ENCODE measurements around the gene ARHGAP22. TPM values are rescaled to one million over a fixed set of nuclear protein-coding genes. Genes with fewer than 3 reads are reported as not detected.

The ARHGAP22 gene
- total and polyA plus RNA-seq, 2 of the 4 experiments (the other 2 are of a cell fraction): 28.3 to 30.2 TPM

- 100% methylated on average over 2 of the region's 3 CpGs; no CpG with 5 or more reads in 1 of the 2 experiments for WGBS, 2 experiments (ENCODE audit: extremely low coverage in 2 of 2, insufficient read length in 1 of 2)
- Histone ChIP-seq H3K4me1 (ENCODE audit: control insufficient read depth, insufficient read depth, low read length) (peaks cover 14% of the 10 kb centered on the region), H3K4me2 (ENCODE audit: low read depth, low read length) (no peak overlapping the region), H3K9ac (ENCODE audit: low read depth, low read length) (no peak overlapping the region), H2AFZ (replicated peaks; ENCODE audit: low read length, poor library complexity) (no peak overlapping the region), H3K56ac (ENCODE audit: extremely low read depth, insufficient read depth, low read length) (no peak overlapping the region), H3K4me3 (ENCODE audit: insufficient read depth, low read depth, low read length) (no peak overlapping the region), H3K9me3 (ENCODE audit: control insufficient read depth, insufficient read depth, low read length) (no peaks in the 10 kb centered on the region), H4K8ac (ENCODE audit: low read depth in 2 of 2, low read length in 2 of 2) (0 out of 4 replicates have a peak overlapping the region, but pooled peaks of 1 of the 2 experiments have one; percentile 21), H3K27me3 (ENCODE audit: control insufficient read depth, insufficient read depth, low read length) (no peaks in the 10 kb centered on the region), H3K18ac (ENCODE audit: low read depth, low read length) (no peak overlapping the region), H4K91ac (ENCODE audit: insufficient read depth, low read depth, low read length) (no peak overlapping the region), H3K36me3 (ENCODE audit: control insufficient read depth, insufficient read depth, low read length) (no peaks in the 10 kb centered on the region), H2AK9ac (replicated peaks; ENCODE audit: low read depth, low read length, poor library complexity) (no peak overlapping the region), H3K4ac (ENCODE audit: low read depth, low read length) (no peak overlapping the region), H2BK120ac (ENCODE audit: low read depth, low read length) (no peak overlapping the region), H2BK20ac (ENCODE audit: low read depth, low read length) (no peak overlapping the region), H2BK5ac (ENCODE audit: low read depth, low read length, poor library complexity, severe bottlenecking) (no peak overlapping the region), H4K20me1 (ENCODE audit: insufficient read depth, low read length) (peaks cover 4% of the 10 kb centered on the region), H4K5ac (ENCODE audit: low read depth, low read length) (no peak overlapping the region), H3K23ac (ENCODE audit: low read depth, low read length) (no peak overlapping the region), H3K27ac (ENCODE audit: insufficient read depth, low read length) (no peak overlapping the region), H2AK5ac (ENCODE audit: low read depth, low read length) (no peak overlapping the region), H3K79me1 (ENCODE audit: low read depth in 1 of 2, low read length in 2 of 2) (peaks cover 15 to 66% of the 10 kb centered on the region in 2 experiments), H3K9me1 (ENCODE audit: insufficient read depth, low read length) (peaks cover 12% of the 10 kb centered on the region; the same call in 1 of the 2 replicates), H2BK15ac (ENCODE audit: low read depth, low read length) (no peak overlapping the region), H3K14ac (replicated peaks; ENCODE audit: low read depth, low read length) (no peak overlapping the region)
- in situ Hi-C loops (cut with MboI; ENCODE audit: low sequenced_read_pairs) (no loop called here), dilution Hi-C loops (cut with HindIII; ENCODE audit: low sequenced_read_pairs, unreplicated experiment) (no loop called here), intact Hi-C loops (cut with micrococcal nuclease) (no loop called here)
- TF ChIP-seq, protein P1, sequence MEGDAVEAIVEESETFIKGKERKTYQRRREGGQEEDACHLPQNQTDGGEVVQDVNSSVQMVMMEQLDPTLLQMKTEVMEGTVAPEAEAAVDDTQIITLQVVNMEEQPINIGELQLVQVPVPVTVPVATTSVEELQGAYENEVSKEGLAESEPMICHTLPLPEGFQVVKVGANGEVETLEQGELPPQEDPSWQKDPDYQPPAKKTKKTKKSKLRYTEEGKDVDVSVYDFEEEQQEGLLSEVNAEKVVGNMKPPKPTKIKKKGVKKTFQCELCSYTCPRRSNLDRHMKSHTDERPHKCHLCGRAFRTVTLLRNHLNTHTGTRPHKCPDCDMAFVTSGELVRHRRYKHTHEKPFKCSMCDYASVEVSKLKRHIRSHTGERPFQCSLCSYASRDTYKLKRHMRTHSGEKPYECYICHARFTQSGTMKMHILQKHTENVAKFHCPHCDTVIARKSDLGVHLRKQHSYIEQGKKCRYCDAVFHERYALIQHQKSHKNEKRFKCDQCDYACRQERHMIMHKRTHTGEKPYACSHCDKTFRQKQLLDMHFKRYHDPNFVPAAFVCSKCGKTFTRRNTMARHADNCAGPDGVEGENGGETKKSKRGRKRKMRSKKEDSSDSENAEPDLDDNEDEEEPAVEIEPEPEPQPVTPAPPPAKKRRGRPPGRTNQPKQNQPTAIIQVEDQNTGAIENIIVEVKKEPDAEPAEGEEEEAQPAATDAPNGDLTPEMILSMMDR (conservative IDR thresholded peaks at IDR 0.05; ENCODE audit: low read depth, low read length): no peak
- TF ChIP-seq RCOR1 (IDR thresholded peaks at IDR 0.05; ENCODE audit: insufficient replicate concordance, low read length) (no peak), FOS (IDR thresholded peaks at IDR 0.05; ENCODE audit: low read depth, low read length) (no peak), MXI1 (IDR thresholded peaks at IDR 0.05; ENCODE audit: borderline replicate concordance, low read depth, low read length) (no peak), POLR2A (IDR thresholded peaks at IDR 0.05; ENCODE audit: low read depth, low read length) (no peak), CHD1 (IDR thresholded peaks at IDR 0.05; ENCODE audit: low read depth, low read length) (no peak), CEBPB (IDR thresholded peaks at IDR 0.05; ENCODE audit: low read depth, low read length) (no peak), SMC3 (IDR thresholded peaks at IDR 0.05; ENCODE audit: low read depth, low read length) (no peak), RFX5 (IDR thresholded peaks at IDR 0.05; ENCODE audit: low read depth, low read length) (no peak), BHLHE40 (IDR thresholded peaks at IDR 0.05; ENCODE audit: low read depth, low read length) (no peak), MAZ (IDR thresholded peaks at IDR 0.05; ENCODE audit: borderline replicate concordance, low read depth, low read length) (no peak), NFE2L2 (IDR thresholded peaks at IDR 0.05; ENCODE audit: low read depth, low read length) (no peak), MAFK (IDR thresholded peaks at IDR 0.05; ENCODE audit: low read depth, low read length) (no peak)
- TF ChIP-seq, protein P2, sequence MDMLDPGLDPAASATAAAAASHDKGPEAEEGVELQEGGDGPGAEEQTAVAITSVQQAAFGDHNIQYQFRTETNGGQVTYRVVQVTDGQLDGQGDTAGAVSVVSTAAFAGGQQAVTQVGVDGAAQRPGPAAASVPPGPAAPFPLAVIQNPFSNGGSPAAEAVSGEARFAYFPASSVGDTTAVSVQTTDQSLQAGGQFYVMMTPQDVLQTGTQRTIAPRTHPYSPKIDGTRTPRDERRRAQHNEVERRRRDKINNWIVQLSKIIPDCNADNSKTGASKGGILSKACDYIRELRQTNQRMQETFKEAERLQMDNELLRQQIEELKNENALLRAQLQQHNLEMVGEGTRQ (IDR thresholded peaks at IDR 0.05; ENCODE audit: low read depth, low read length): no peak
- TF ChIP-seq, protein P3, sequence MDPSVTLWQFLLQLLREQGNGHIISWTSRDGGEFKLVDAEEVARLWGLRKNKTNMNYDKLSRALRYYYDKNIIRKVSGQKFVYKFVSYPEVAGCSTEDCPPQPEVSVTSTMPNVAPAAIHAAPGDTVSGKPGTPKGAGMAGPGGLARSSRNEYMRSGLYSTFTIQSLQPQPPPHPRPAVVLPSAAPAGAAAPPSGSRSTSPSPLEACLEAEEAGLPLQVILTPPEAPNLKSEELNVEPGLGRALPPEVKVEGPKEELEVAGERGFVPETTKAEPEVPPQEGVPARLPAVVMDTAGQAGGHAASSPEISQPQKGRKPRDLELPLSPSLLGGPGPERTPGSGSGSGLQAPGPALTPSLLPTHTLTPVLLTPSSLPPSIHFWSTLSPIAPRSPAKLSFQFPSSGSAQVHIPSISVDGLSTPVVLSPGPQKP (IDR thresholded peaks at IDR 0.05; ENCODE audit: borderline replicate concordance, low read depth, low read length): no peak
- no peak for DNase-seq
- ATAC-seq (ENCODE audit: low read depth): no peak
- CTCF ChIA-PET: no interaction called here
- POLR2A ChIA-PET (ENCODE audit: unreplicated experiment): no interaction called here
- no TSS peak for BruUV-seq (replicated peaks)
These were observed 135.9 kb downstream of the ARHGAP22 start for GRCh38 chr10:48468866-48469511.

All from IMR-90 (cell line).